ENCODE results near the gene N4BP2L1.
A peak's percentile ranks its signal among the peaks of the same experiment; 100 is the strongest.

The N4BP2L1 gene

GRCh38 chr13:32430018-32430747 lies 2.3 kb upstream of the N4BP2L1 start:
- no peak for DNase-seq

- DNase-seq = no peak
Measured at GRCh38 chr13:32429433-32429909, 1.5 kb upstream of the N4BP2L1 start.

DNA sequence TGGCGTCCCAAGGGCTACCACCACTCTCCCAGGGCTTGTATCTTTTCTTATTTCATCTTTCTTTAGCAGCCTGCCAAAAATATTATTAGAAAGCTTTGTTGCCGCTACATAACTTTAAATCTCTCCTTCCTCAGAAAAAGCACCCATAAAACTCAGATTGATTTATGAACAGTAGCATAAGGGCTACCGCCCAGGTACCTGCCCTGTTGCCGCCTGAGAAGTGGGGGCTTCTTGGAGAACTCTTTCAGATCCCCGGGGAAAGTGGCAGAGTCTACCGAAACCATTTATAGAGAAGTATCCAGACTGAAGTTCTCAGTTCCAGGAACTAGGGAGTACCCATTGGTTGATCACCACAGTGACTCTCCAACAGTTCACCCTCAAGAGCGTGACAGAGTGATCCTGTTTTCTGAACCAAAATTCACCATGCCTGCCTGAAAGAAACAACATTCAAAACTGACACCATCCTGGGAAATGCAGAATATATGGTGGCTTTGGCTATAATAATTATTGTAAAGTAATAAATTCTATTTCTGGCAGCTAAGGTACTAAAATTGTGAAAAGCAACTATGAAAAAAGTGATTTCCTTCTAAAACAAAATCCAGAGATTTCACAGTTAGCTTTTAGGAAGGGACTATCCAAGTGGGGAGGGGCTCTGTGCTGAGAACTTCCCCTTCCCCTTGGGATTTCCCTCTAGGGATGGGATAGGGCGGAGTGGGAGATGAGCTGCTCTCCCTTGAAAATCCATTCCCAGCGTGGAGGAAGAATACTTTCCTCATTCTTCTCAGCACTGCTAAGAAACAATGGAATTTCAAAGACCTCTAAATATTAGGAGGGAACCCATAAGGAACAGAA lies 877 bp upstream of the N4BP2L1 start:
- no peak for DNase-seq

DNA sequence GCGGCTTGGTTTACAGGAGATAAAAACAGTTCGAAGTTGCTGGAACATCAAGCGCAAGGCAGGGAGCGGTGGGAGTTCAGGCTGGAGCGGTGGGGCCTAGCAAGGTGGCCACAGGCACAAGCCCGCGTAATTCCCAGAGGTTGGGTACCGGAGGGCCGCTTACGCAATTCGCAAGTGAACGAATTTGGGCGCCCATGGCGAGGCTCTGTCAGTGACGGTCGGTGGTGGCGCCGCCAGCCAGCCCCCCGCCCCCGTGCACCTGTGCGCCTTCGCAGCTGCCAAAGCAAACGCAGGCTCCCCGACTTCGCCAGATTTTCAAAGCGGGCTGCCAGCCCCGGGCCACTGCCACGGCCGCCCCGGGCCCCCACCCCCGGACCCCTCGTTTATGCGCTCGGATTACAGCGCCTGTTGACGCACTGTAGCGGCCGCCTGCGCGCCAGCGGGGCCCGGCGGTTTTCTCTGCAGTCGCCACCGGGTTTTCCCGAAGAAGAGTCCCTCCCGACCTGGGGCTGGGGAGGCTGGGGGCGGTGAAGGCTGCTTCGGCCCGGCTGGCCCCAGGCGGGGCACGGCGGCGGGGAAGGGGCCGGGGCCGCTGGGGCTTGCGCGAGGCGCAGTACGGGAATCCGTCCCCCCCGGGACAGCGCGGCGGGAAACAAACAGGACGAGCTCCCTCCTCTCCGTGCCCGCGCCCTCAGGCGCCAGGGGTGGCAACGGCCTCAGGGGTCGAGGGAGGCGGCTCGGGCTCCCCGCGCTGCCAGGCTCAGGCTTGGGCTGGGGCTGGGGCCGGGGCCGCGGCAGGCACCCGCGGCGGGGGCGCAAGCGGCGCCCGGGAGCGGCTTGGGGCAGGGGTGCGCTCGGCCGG lies 709 bp downstream of the N4BP2L1 start:
- no peak for DNase-seq

DNA sequence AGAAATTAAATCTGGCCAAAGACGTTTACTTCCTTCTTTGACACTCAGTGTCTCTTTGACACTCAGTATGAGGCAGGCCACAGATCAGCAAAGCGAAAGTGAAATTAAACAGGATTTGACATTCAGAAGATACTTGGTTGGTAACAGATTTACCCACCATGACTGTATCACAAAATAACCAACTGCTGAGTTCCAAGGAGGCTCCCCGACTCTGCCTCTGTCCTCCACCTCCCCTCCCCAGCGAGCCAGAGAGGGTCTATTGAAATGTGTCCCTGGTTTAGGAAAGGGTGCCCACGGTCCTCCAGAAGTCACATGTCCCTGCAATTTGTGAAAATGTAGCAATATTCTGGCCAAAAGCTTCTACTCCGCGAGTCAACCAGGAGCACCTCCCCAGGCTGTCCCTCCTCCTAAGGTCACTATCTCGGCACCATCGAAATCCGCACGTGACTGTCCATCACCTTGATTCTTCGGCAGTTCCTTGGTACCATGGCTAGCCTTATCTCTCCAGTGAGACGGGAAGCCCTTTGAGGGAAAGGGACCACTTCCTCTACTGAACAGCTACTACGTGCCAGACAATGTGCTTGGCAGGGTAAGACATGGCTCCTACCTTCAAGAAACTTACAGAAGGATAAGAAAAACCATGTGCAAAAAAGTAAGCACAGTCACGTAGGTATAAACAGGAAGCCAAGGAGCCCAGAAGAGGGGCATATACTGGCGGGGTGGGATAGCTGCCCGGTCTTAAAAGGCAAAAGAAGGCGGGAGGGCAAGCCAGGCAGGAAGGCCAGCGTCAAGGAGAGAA lies 1.5 kb downstream of the N4BP2L1 start:
- DNase-seq = no peak

DNA sequence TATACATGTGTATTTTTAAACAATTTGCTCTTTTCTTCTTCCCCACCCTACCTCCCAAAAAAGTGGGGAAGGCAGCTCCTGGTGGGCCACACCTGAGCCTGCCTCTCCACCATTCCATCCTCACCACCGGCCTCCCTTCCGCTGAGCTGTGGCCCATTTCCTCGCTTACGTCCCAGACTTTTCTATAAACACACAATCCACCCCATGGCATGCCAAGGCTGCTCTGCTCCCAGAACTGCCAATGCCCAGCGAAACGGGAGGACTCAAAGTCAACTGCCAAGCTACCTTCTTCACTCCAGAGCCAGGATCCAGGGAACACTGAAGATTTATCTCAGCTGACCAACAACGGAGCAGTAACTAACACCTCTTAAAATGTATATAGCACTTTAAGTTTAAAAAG lies 2.8 kb downstream of the N4BP2L1 start:
- DNase-seq = no peak

DNA sequence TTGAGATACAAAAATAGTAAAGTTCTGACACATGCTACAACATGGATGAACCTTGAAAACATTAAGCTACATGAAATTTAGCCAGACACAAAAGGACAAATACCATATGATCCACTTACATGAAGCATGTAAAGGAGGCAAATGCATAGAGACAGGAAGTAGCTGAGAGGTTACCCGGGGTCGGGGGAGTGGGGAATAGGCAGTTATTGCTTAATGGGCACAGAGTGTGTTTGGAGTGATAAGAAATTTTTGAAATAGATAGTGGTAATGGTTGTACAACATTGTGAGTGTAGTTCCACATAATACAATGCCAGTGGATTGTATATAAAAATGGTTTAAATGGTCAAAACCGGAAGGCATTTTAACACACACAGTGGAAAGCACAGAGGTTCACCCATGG lies 4.3 kb downstream of the N4BP2L1 start:
- DNase-seq = no peak

GRCh38 chr13:32419862-32420261 lies 8.1 kb downstream of the N4BP2L1 start:
- DNase-seq = no peak

DNA sequence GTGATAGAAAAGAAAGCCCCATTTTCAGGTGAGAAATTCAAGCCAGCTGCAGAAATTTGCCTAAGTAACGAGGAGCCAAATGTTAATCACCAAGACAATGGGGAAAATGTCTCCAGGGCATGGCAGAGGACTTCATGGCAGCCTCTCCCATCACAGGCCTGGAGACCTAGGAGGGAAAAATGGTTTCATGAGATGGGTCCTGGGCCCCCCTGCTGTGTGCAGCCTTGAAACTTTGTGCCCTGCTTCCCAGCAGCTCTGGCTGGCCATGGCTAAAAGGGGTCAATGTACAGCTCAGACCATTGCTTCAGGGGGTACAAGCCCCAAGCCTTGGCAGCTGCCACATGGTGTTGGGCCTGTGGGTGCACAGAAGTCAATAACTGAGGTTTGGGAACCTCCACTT lies 9.9 kb downstream of the N4BP2L1 start:
- no peak for DNase-seq

DNA sequence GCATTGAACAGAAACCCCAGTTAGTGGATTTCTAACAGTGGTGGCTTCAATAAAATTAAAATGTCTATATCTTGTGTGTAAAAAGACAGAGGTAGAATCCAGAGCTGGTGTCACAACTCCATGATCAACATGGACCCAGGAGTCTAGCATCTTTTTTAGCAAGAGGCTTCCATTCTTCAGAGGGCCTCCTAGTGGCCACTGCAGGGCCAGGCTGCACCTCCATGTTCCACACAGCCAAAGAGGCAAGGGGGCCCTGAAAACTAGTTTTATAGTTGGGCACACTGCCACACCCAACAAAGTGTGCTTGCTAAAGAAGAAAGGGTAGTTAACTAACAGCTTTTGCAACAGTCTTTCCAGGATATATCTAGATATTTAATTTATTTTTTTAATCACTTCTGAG lies 12.9 kb downstream of the N4BP2L1 start:
- peak; percentile 23 for DNase-seq

DNA sequence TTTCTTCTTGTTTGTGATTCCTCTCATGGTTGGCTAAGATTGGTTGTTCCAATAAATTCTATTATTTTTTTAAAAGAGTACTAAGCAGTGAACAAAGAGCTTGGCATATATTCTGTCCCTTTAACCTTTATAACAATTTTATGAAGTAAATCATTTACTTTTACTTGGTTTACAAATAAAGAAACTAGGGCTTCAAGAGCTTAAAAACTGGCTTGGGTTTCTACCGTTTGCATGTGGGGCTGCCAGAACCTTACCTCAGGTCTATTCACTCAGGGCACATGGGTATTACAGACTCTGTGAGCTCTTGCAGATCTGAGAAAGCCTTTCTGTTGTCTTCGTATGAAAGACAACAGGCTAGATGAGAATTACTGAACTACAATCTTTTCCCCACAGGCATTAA lies 13.3 kb downstream of the N4BP2L1 start:
- DNase-seq = no peak

GRCh38 chr13:32413284-32413683 lies 14.6 kb downstream of the N4BP2L1 start:
- DNase-seq = no peak

DNA sequence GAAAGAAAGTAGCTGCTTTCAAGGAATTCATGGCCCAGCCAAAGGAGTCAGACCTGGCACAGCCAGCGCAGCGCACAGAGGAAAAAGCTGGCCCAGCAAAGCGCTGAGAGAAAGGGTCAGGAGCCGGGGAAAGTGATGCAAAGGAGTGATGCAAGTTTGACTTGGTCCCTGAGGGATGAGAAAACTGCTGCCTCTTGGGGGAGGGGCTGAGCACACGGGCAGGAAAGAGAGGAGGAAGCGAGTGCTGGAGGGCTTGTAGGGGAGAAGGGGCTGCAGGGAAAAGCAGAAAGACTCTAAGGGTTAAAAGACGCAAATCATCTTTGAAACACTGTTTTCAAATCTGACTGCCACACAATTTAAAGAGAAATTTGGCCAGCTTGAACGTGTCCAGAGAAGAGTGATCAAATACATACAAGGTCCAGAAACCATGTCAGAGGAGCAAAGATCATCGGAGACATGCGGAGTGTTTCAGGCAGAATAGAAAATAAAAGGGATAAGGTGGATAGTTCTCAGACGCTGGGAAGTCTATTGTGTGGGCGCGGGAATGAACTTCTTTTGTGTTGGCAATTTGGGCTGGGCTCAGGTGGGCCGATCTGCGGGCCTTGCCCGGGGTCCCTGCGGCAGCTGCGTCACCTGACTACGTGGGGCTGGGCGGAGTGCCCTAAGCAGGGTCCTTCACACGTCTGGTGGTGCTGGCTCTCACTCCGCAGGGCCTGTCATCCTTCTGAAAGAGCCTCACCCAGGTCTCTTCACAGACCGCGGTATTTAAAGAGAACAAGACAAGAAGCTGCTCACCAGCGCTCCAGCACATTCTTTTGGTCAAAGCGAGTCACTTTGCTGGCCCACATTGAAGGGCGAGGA lies 18.1 kb downstream of the N4BP2L1 start:
- DNase-seq = no peak

DNA sequence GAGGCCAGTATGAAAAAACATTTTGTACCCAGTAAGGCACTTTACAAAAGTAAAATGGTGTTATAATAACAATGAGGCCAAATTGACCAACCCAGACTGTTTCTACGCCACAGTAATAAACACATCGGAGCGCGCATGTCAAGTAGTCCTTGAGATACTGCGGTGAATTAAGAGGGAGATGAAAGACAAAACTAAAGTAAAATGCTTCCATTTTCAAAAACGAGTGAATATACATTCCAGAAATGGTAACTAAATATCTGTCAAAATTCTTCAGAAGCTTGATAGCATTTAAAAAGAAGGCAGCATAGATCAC lies 19.0 kb downstream of the N4BP2L1 start:
- DNase-seq = no peak

DNA sequence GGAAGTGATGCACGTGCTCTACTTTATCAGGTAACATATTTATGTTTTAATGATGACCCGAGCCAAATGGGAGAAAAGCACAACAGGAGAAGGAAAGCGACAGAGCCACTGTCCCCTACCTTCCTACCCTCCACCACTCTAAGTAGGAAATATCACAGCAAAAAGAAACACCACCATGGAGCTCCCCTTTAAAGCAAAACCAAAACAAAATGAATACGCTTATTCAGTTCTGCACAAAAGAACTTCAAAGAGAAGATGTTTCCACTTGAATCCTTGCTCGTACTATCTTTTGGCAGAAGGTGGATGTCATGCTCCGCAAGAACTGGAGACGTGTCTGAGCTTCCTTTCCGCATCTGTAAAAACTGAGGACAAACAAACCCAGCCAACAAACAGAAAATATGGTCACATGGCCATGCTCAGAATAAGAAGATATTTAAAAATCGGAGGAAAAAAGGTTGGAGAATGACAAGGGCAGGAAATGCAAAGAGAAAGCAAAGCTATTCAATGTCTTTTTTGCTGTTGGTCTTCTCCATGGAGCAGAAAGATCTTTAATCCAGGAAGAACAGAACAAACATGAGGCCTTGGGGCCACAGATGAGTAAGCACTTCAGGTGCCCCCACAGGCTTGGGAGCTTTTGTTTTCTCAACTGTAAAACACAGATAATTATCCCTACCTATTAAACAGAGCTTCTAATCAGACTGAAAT lies 19.5 kb downstream of the N4BP2L1 start:
- DNase-seq = no peak

GRCh38 chr13:32407854-32408253 lies 20.1 kb downstream of the N4BP2L1 start:
- DNase-seq = no peak

- DNase-seq = no peak
Measured at GRCh38 chr13:32403108-32403507, 24.8 kb downstream of the N4BP2L1 start.

DNA sequence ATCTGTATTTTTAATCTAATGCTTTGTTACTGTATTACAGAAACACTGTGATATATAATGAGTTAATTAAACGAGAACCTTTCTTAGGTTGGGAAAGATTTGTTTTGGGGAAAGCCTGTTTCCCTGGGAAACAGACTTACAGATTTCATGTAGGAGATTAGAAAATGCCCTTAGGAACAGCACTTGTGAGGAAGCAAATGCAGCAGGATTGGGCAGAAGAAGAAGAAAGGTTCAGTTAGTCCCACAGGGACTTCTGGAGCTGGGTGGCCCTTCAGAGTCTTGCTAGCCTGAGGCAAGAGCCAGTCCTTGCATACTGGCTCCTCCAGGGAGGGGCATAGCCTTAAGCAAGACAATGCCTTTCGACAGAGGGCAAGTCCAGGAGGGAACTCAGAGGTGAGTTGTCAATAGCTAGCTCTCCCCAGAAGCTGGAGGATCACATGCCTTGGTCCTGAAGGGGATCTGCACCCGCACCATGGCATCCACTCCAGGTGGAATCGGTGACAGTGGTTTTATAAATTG lies 36.8 kb downstream of the N4BP2L1 start:
- DNase-seq = no peak

GRCh38 chr13:32390484-32390883 lies 37.4 kb downstream of the N4BP2L1 start:
- no peak for DNase-seq

DNA sequence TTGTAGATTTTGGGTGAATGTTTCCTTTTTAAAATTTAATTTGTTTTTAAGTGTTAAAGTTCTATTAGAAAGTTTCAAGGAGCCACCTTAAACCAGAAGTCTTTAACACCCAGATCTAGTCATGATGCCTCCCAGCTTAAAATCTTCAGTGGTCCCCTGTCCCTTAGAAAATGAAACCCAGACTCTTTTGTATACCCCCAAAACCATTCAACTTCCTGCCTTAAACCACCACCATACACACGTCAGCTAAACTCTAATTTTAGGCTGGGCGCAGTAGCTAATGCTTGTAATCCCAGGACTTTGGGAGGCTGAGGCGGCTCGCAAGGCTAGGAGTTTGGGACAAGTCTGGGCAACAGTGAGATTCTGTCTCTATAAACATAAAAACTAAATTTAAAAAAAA lies 37.9 kb downstream of the N4BP2L1 start:
- no peak for DNase-seq

DNA sequence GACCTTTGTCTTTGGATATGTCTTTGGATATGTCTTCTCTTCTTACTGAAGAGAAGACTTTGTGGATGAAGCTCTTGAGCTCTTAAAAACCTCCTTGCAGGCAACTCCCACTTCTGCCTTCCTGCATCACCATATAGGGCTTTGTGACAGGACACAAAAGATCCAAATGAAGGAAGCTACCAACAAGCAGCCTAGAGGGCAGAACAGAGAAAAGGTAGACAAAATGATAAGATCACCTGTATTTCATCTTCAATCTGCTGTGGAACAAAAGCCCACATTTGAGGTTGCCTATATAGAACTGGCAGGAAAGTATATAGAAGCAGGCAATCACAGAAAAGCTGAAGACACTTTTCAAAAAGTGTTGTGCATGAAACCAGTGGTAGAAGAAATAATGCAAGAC lies 42.5 kb downstream of the N4BP2L1 start:
- DNase-seq = no peak
